ENCODE data around the gene CBFA2T3.

DNA sequence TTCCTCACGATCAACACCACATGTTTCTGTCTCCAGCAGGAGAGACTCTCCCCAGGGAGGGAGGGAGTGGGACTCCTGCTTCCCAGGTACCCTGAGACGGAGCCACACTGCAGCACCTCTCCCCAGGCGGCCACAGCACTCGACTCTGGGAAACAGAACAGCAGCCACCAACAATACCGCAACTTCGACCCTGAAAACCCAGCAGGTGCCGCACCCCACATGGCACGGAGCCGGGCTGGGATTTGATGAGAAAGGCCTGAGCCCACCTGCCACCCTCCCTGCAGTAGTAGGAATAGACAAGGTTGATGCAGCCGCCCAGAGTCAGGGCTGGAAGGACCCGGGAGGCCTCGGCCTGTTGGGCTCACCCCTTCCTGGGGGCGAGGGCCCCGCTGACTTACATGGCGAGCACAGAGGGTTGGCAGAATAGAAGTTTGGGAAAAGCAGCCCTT is 134.7 kb downstream of the CBFA2T3 start:
- TF ChIP-seq, protein P1, sequence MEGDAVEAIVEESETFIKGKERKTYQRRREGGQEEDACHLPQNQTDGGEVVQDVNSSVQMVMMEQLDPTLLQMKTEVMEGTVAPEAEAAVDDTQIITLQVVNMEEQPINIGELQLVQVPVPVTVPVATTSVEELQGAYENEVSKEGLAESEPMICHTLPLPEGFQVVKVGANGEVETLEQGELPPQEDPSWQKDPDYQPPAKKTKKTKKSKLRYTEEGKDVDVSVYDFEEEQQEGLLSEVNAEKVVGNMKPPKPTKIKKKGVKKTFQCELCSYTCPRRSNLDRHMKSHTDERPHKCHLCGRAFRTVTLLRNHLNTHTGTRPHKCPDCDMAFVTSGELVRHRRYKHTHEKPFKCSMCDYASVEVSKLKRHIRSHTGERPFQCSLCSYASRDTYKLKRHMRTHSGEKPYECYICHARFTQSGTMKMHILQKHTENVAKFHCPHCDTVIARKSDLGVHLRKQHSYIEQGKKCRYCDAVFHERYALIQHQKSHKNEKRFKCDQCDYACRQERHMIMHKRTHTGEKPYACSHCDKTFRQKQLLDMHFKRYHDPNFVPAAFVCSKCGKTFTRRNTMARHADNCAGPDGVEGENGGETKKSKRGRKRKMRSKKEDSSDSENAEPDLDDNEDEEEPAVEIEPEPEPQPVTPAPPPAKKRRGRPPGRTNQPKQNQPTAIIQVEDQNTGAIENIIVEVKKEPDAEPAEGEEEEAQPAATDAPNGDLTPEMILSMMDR (IDR thresholded peaks at IDR 0.05): no peak
- TF ChIP-seq POLR2A (IDR thresholded peaks at IDR 0.05): no peak
